AG04449 (cell line): ENCODE data around the gene DDX54.

ENCODE experiments used
- CTCF ChIA-PET: fragments of 350-600 bp; formaldehyde crosslinking; extraction: SDS; loops from one replicate; lab custom pipeline; 2021; ENCODE audit warnings: antibody characterized with exemption; lab: Yijun Ruan, JAX
- POLR2A ChIA-PET: fragments of 400-600, 350-600 bp; formaldehyde crosslinking; extraction: SDS; loops from one replicate; lab custom pipeline; 2020; ENCODE audit warnings: antibody characterized with exemption, inconsistent platforms; lab: Yijun Ruan, JAX
- DNase-seq: peaks from one replicate; pipeline ENCODE4 v3.0.0-alpha.2; 2010; ENCODE audit warnings: low read depth, low spot score
- H3K4me3 ChIP-seq: 2 replicates; pipeline ENCODE4 v1.5.1; 2011; ENCODE audit warnings: low read depth, mild to moderate bottlenecking, control low read depth, low read length
- TF ChIP-seq, protein P1 (sequence below): IDR thresholded peaks from one replicate; pipeline ENCODE4 v1.5.1; 2011; ENCODE audit warnings: mild to moderate bottlenecking, moderate library complexity, low read length, control low read depth, inconsistent platforms; ENCODE audit not compliant: insufficient read depth; ENCODE audit errors: missing control alignments

DDX54 gene

DNA sequence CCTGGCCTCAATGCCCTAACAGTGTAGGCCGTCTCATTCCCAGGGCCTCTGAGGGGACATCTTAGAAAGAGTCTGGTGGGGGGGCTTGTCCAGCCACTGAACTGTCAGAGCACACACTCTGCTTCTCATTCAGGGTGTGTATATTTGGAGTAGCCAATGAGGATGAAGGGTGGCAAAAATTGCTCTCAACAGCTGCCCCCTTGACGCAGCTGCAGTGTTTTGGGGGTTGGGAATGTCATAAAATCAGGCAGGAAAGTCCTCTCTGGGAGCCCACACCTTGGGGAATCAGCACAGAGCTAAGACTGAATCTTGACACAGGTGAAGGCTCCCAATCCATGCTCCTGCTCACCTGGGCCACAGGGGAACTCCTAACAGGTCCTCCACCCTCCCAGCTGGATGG lies 51.2 kb downstream of the DDX54 start:
- ChIA-PET POLR2A (no interaction called here), CTCF (interaction anchor here (1.3 kb wide), 1 partner anchor 15 kb away, joined by 4 read pairs; no protein-coding TSS in a partner anchor)
- no peak overlapping the region for H3K4me3 ChIP-seq
- TF ChIP-seq, protein P1, sequence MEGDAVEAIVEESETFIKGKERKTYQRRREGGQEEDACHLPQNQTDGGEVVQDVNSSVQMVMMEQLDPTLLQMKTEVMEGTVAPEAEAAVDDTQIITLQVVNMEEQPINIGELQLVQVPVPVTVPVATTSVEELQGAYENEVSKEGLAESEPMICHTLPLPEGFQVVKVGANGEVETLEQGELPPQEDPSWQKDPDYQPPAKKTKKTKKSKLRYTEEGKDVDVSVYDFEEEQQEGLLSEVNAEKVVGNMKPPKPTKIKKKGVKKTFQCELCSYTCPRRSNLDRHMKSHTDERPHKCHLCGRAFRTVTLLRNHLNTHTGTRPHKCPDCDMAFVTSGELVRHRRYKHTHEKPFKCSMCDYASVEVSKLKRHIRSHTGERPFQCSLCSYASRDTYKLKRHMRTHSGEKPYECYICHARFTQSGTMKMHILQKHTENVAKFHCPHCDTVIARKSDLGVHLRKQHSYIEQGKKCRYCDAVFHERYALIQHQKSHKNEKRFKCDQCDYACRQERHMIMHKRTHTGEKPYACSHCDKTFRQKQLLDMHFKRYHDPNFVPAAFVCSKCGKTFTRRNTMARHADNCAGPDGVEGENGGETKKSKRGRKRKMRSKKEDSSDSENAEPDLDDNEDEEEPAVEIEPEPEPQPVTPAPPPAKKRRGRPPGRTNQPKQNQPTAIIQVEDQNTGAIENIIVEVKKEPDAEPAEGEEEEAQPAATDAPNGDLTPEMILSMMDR, result no peak
- no peak for DNase-seq

DNA sequence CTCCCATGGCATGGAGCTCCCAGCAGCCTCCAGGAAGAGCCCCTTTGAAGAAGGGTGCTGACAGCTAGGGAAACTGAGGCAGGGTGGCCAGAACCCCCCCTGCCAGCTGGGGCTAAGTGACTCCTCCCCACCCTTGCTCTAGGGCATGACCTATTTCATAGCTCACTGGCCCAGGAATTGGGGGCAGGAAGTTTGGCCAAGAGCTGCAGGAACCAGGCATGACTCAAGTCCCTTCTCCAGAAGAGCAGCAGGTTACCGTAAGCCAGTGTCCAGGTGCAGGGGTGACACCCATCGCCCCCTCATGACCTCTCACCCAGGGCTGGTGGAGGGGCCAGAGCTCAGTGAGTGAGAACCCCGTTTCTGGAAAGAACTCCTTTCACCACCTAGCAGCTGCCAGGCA lies 51.6 kb downstream of the DDX54 start:
- ChIA-PET CTCF (no interaction called here), POLR2A (no interaction called here)
- no peak for DNase-seq
- no peak overlapping the region for H3K4me3 ChIP-seq
- TF ChIP-seq, protein P1, result no peak

DNA sequence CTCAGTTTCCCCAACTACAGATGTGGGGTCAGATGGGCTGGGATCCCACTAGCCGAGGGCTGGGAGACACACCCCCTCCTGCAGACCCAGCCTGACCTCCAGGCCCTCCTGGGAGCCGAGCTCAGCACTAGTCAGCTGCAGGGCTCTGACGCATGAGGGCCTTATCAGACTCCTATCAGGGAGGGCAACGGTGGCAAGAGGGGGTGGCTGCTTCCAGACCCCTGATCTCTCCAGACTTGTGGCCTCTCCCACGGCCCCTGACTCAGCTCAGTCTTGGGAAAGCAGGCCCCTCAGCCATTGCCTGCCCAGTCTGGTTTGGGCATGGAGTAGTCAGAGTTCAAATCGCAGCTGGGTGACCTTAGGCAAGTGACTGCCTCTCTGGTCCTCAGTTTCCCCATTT lies 52.2 kb downstream of the DDX54 start:
- ChIA-PET CTCF (no interaction called here), POLR2A (no interaction called here)
- H3K4me3 ChIP-seq, result no peak overlapping the region
- DNase-seq, result no peak
- TF ChIP-seq, protein P1, result no peak

DNA sequence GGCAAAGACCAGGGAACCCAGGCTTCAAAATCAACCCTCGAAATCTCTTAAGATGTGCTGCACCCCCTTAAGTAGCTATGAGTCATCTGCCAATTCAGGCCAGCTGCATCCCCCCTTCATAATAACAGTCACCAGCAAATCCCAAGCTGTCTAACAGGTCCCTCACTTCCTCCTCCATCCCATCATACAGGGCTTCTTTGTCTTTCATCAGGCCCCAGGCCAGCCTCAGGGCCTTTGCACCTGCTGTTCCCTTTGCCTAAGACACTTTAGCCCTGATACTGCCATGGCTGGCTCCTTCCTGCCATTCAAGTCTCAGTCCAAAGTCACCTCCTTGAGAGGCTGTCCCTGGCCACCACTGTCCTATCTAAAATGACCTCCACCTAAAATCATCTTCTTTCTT lies 53.7 kb downstream of the DDX54 start:
- CTCF ChIA-PET, result interaction anchor here (1.1 kb wide), 1 partner anchor 14 kb away, joined by 3 read pairs; no protein-coding TSS in a partner anchor
- TF ChIP-seq, protein P1, result no peak
- DNase-seq, result no peak
- H3K4me3 ChIP-seq, result no peak overlapping the region
- POLR2A ChIA-PET, result interaction anchor here (0.5 kb wide), 1 partner anchor 769 kb away, joined by 3 read pairs; no protein-coding TSS in a partner anchor

DNA sequence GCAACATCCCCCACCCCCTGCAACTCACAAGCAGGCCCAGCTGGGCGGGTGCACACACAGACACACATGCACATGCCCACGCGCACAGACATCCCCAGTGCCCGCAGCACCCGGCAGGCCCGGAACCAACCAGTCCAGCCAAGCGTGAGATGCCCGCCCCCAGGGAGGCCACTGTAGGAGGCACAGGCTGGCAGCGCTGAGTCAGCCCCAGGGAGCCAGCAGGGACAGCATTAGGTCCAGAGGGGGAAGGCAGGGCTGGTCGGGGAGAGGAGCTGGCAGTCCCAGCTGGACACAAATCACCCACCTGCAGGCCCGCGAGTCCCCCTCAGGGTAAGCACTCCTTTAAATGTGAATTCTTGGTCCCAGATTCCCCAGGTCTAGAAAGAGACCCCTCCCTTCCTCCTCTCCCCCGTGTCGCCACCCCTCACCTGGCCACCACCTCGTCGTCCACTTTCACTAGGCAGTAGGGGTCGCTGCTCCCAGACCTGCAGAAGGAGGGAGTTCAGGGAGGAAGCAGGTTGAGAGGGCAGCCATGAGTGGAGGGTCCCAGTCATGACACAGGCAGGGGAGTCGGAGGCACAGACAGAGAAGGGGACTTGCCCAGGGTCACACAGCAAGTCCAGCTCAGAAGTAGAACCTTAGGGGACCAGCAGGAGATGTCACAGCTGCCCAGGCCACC lies 54.7 kb downstream of the DDX54 start:
- H3K4me3 ChIP-seq, result no peak overlapping the region

More for the DNA sequence above, 54.7 kb downstream of the DDX54 start:
- POLR2A ChIA-PET, result no interaction called here
- CTCF ChIA-PET, result no interaction called here
- TF ChIP-seq, protein P1, result no peak
- no peak for DNase-seq
